Heart right ventricle (tissue), 16 donors: ENCODE measurements around the gene CRADD. TPM values are rescaled to one million over a fixed set of nuclear protein-coding genes. Genes with fewer than 3 reads are reported as not detected.

Experiments used
- ATAC-seq, 8 donors: fragments of 200-7000 bp; cut with Tn5 transposase; one replicate each; pipeline ENCODE4 v1.9.1; 2020; ENCODE audit warnings: mild to moderate bottlenecking in 8 of 8, moderate library complexity in 8 of 8, moderate number of reproducible peaks in 1 of 8
- DNase-seq, 2 donors: peaks; one replicate each; pipeline ENCODE4 v3.0.0-alpha.2; 2020
- H3K27ac ChIP-seq, 10 donors: fragments of 200-600 bp; sonication (generic) in 2 of 10; one replicate each; pipeline versions ENCODE4 v1.5.0 to v1.8.0; 2020 to 2022; ENCODE audit warnings: mild to moderate bottlenecking in 3 of 10
- H3K27me3 ChIP-seq, 7 donors: fragments of 200-600 bp; one replicate each; pipeline ENCODE4 v1.8.0; 2021 to 2022; ENCODE audit warnings: mild to moderate bottlenecking in 2 of 7
- H3K36me3 ChIP-seq, 9 donors: fragments of 200-600 bp; sonication (generic) in 1 of 9; one replicate each; pipeline versions ENCODE4 v1.5.0 to v1.8.0; 2020 to 2022; ENCODE audit warnings: mild to moderate bottlenecking in 2 of 9
- H3K4me1 ChIP-seq, 9 donors: fragments of 200-600 bp; sonication (generic) in 1 of 9; one replicate each; pipeline versions ENCODE4 v1.5.0 to v1.8.0; 2020 to 2022; ENCODE audit warnings: mild to moderate bottlenecking in 4 of 9
- H3K4me3 ChIP-seq, 10 donors: fragments of 200-600 bp; sonication (generic) in 2 of 10; one replicate each; pipeline versions ENCODE4 v1.5.0 to v1.8.0; 2020 to 2022; ENCODE audit warnings: mild to moderate bottlenecking in 7 of 10, moderate library complexity in 2 of 10
- H3K9me3 ChIP-seq, 11 donors: fragments of 200-600 bp in 10 of 11; sonication (generic) in 2 of 11; one replicate each; pipeline versions ENCODE4 v1.5.0 to v1.8.0; 2013 to 2022; ENCODE audit warnings: mild to moderate bottlenecking in 2 of 11, control low read depth in 1 of 11, moderate library complexity in 1 of 11
- WGBS, 2 donors: extraction: QIAGEN DNeasy Blood & Tissue Kit; methylation state at CpG; one replicate each; pipeline ENCODE4 v1.1.7; 2013; ENCODE audit warnings: inconsistent platforms in 1 of 2; 5-methylcytosine and 5-hydroxymethylcytosine counted together
- intact Hi-C, 10 donors: fragments of 100-400 bp; cut with DNase I; formaldehyde crosslinking; loops; one replicate each; pipeline versions ENCODE4 v1.11.1 to v1.14.2; 2022
- polyA plus RNA-seq, 2 donors: library from polyadenylated mRNA; stranded (reverse); fragments of 200-250 nt; gene quantifications; one replicate each; pipeline ENCODE4 v1.2.3, GENCODE V29; 2013
- total RNA-seq, 10 donors: library from RNA; stranded (reverse); fragmentation: NEBNext Ultra II Directional in 3 of 10; extraction: Animal tissue kit (Norgen Biotek cat#: 25700) in 3 of 10; gene quantifications; one replicate each; pipeline versions ENCODE4 v1.2.1 to v1.2.4, GENCODE V29; 2021 to 2023
- TF ChIP-seq, protein P1 (sequence below), 9 donors: fragments of 200-600 bp; sonication (generic) in 2 of 9; IDR thresholded peaks; one replicate each; pipeline versions ENCODE4 v1.5.0 to v1.8.0; 2021 to 2022; ENCODE audit warnings: antibody characterized with exemption in 9 of 9, mild to moderate bottlenecking in 5 of 9, moderate library complexity in 1 of 9
- donor health status: Arrhythmogenic right ventricular cardiomyopathy.
- donor health status: ischemic (EF 13 %, LVEDD 7.1; RV severe dilation, severe dysfunction).
- donor health status: healthy with polysubstance abuse.
- donor health status: DM: no; HTN: yes; CAD: no.
- donor health status: DM: no; HTN: no; CAD: no.
- donor health status: ischemic (EF 25% LVEDD 6.9; RV normal size, moderate dysfunction).
- donor health status: ischemic (EF 25% LVEDD 5.7; RV mildly dilated, moderate dysfunction).
- donor health status: healthy.
- donor health status: DM: yes; HTN: yes; CAD: no.
- donor health status: Ischemic cardiomyopathy.
- donor health status: ischemic (EF 35%, LVEDD 5.7; RV mildly dilated, moderate dysfunction).
- donor health status: nonischemic (EF 11% LVEDD 7.7; RV severe dilation, severe dysfunction).
- donor health status: DM: yes; HTN: yes; CAD: no.
- donor health status: PGD.
- donor health status: ischemic (EF 29% LVEDD 5.4; RV normal size, mild dysfunction).
- donor health status: nonischemic (EF 23%, LVEDD 6.1; RV moderate dilation, normal function).

CRADD gene
- total and polyA plus RNA-seq, 12 donors = 5.0 to 80.1 (median 51.4) TPM

DNA sequence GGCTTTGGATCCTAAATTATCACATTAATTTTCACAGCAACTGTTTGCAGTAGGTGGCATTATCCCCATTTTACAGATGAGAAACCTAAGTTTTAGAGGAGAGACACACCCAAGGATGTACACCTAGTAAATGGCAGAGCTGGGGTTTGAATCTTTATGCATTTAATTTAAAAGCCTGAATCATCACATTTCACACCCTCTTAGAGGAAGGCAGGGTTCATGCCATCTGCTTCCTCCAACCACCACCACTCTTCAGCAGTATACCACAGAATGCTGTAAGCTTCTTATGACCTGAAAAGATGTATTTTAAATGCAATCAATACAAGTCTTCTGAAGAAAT is 90.3 kb downstream of the CRADD start:
- H3K4me1 ChIP-seq = peaks cover 7 to 66% (median 38%) of the 10 kb centered on the region in 9 donors
- peak overlapping the region in 9 of 10 donors; percentile 34 to 77 (median 65) for H3K27ac ChIP-seq
- H3K27me3 ChIP-seq = no peaks in the 10 kb centered on the region
- no peak overlapping the region for H3K4me3 ChIP-seq
- H3K9me3 ChIP-seq = no peaks in the 10 kb centered on the region
- DNase-seq (no peak), ATAC-seq (peak in 6 of 8 donors; percentile 8 to 54 (median 23))
- TF ChIP-seq, protein P1, sequence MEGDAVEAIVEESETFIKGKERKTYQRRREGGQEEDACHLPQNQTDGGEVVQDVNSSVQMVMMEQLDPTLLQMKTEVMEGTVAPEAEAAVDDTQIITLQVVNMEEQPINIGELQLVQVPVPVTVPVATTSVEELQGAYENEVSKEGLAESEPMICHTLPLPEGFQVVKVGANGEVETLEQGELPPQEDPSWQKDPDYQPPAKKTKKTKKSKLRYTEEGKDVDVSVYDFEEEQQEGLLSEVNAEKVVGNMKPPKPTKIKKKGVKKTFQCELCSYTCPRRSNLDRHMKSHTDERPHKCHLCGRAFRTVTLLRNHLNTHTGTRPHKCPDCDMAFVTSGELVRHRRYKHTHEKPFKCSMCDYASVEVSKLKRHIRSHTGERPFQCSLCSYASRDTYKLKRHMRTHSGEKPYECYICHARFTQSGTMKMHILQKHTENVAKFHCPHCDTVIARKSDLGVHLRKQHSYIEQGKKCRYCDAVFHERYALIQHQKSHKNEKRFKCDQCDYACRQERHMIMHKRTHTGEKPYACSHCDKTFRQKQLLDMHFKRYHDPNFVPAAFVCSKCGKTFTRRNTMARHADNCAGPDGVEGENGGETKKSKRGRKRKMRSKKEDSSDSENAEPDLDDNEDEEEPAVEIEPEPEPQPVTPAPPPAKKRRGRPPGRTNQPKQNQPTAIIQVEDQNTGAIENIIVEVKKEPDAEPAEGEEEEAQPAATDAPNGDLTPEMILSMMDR (IDR thresholded peaks at IDR 0.05) = peak in 4 of 9 donors; percentile 2 to 12 (median 4)
- H3K36me3 ChIP-seq = no peaks in the 10 kb centered on the region
- intact Hi-C loops = loop anchor here (2.0 to 10.0 kb wide), 16 partner anchors 55 to 337 kb away; partner anchors contain the start of genes CRADD (in 1 of the 10) and SOCS2 (in 1 of the 10)

GRCh38 chr12:93772003-93772700 is 95.0 kb downstream of the CRADD start:
- Histone ChIP-seq H3K9me3 (no peaks in the 10 kb centered on the region), H3K4me1 (peaks cover 6 to 42% (median 34%) of the 10 kb centered on the region in 9 donors), H3K27ac (peak overlapping the region in 2 of 10 donors; percentile 26 to 33), H3K27me3 (no peaks in the 10 kb centered on the region), H3K4me3 (no peak overlapping the region), H3K36me3 (no peaks in the 10 kb centered on the region)
- WGBS, 2 donors = 85 to 88% methylated on average over 3 of the region's 3 CpGs
- TF ChIP-seq, protein P1 (IDR thresholded peaks at IDR 0.05) = no peak
- DNase-seq (no peak), ATAC-seq (no peak)
- intact Hi-C loops = loop anchor here in 3 of 10 donors (5.0 to 10.0 kb wide), 3 partner anchors 40 to 125 kb away; no protein-coding TSS in a partner anchor

GRCh38 chr12:93773122-93773871 is 96.1 kb downstream of the CRADD start:
- peak overlapping the region in 1 of 10 donors; percentile 33 for H3K27ac ChIP-seq
- TF ChIP-seq, protein P1 (IDR thresholded peaks at IDR 0.05) = no peak
- peak in 4 of 8 donors; percentile 8 to 46 (median 20) for ATAC-seq

GRCh38 chr12:93776581-93777018 is 99.4 kb downstream of the CRADD start:
- 37 to 57% methylated on average over 2 of the region's 2 CpGs for WGBS, 2 donors
- Histone ChIP-seq H3K27me3 (no peaks in the 10 kb centered on the region), H3K9me3 (no peaks in the 10 kb centered on the region), H3K4me1 (peaks cover 16 to 60% (median 52%) of the 10 kb centered on the region in 9 donors), H3K4me3 (no peak overlapping the region), H3K36me3 (no peaks in the 10 kb centered on the region), H3K27ac (peak overlapping the region; percentile 72 to 93 (median 87))
- TF ChIP-seq, protein P1 (IDR thresholded peaks at IDR 0.05) = no peak
- intact Hi-C loops = loop anchor here in 5 of 10 donors (5.0 to 10.0 kb wide), 5 partner anchors 36 to 301 kb away; no protein-coding TSS in a partner anchor
- DNase-seq = no peak
- peak in 4 of 8 donors; percentile 5 to 41 (median 20) for ATAC-seq

More at GRCh38 chr12:93773122-93773871, 96.1 kb downstream of the CRADD start:
- Histone ChIP-seq H3K9me3 (no peaks in the 10 kb centered on the region), H3K4me1 (peaks cover 16 to 42% (median 36%) of the 10 kb centered on the region in 9 donors), H3K27me3 (no peaks in the 10 kb centered on the region), H3K36me3 (no peaks in the 10 kb centered on the region), H3K4me3 (no peak overlapping the region)
- DNase-seq = no peak
- 69 to 73% methylated on average over 5 of the region's 5 CpGs for WGBS, 2 donors
- intact Hi-C loops = loop anchor here in 3 of 10 donors (5.0 to 10.0 kb wide), 3 partner anchors 39 to 124 kb away; no protein-coding TSS in a partner anchor
